Coronary artery (tissue), 2 donors: Measurements from ENCODE around the gene ATG14.
"Not testable (repeated sequence)": the region's sequence is repeated elsewhere in the genome, so short reads cannot be mapped to it uniquely, and the experiment has no call there.

Source experiments
- DNase-seq: peaks from one replicate; pipeline ENCODE4 v3.0.0-alpha.2; 2017; ENCODE audit warnings: low spot score
- H3K27ac ChIP-seq, 2 donors: fragments of 200-600 bp; sonication (generic); one replicate each; pipeline ENCODE4 v1.5.1; 2016 to 2019
- H3K4me3 ChIP-seq: fragments of 200-600 bp; sonication (generic); 2 replicates; pipeline ENCODE4 v1.5.1; 2016; ENCODE audit warnings: mild to moderate bottlenecking, moderate library complexity
- TF ChIP-seq, protein P1 (sequence below): fragments of 200-600 bp; sonication (generic); IDR thresholded peaks from one replicate; pipeline ENCODE4 v1.5.1; 2019; ENCODE audit warnings: antibody characterized with exemption

Gene ATG14

DNA sequence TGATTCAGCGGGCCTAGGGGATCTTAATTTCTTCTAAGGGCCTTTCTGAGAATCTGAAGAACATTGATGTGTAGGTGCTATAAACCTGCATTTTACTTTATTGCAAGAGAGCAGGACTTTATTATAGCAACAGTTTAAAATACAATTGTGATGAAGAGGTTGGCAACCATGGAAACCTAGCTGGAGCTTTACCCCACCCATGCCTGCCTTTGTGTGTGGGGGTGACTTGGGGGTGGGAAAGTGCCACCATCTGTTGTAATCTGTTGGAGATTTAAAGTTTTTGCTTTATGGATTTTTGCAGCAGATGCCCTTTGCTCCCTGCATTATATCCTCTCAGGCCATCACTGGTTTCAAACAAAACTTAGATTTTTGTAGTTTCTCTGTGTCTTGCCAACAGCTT lies 64.6 kb downstream of the ATG14 start:
- no peak for DNase-seq
- TF ChIP-seq, protein P1, sequence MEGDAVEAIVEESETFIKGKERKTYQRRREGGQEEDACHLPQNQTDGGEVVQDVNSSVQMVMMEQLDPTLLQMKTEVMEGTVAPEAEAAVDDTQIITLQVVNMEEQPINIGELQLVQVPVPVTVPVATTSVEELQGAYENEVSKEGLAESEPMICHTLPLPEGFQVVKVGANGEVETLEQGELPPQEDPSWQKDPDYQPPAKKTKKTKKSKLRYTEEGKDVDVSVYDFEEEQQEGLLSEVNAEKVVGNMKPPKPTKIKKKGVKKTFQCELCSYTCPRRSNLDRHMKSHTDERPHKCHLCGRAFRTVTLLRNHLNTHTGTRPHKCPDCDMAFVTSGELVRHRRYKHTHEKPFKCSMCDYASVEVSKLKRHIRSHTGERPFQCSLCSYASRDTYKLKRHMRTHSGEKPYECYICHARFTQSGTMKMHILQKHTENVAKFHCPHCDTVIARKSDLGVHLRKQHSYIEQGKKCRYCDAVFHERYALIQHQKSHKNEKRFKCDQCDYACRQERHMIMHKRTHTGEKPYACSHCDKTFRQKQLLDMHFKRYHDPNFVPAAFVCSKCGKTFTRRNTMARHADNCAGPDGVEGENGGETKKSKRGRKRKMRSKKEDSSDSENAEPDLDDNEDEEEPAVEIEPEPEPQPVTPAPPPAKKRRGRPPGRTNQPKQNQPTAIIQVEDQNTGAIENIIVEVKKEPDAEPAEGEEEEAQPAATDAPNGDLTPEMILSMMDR, result no peak
- Histone ChIP-seq H3K27ac (no peak overlapping the region), H3K4me3 (no peak overlapping the region)

DNA sequence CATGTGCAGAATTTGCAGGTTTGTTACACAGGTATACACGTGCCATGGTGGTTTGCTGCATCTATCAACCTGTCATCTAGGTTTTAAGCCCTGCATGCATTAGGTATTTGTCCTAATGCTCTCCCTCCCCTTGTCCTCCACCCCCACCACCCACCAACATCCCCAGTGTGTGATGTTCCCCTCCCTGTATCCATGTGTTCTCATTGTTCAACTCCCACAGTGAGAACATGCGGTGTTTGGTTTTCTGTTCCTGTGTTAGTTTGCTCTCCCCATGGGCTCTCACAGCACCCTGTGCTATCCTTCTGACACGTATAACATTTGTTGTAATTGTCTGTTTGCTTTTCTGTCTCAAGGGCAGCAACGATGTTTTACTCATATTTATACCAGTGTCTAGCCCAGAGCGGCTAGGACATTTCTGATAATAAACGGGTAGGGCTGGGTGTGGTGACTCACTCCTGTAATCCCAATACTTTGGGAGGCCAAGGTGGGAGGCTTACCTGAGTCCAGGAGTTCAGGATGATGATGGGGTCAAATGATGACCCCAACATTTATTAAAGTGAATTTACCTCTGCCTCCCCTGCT lies 67.0 kb downstream of the ATG14 start:
- H3K4me3 ChIP-seq, DNase-seq, H3K27ac ChIP-seq: not testable (repeated sequence)

DNA sequence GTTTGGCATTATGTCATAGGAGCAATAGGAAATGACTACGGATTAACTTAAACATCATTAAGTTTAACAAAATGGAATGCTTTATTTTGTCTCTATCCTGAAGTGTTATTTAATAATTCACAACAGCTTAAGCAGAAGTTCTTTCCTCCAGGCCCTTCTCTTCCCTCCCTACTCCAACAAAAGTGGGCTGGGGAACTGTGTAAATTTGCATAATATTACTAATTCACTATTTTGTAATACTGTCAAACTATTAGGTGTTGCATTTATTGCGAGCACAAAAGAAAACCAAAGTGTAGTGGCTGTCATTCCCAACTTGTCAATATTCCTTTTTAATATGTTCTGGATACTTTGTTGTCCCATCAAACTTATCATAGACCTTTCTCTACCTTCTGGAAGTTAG lies 69.8 kb downstream of the ATG14 start:
- no peak overlapping the region for H3K4me3 ChIP-seq
- DNase-seq, result no peak
- TF ChIP-seq, protein P1, result no peak
- no peak overlapping the region for H3K27ac ChIP-seq

DNA sequence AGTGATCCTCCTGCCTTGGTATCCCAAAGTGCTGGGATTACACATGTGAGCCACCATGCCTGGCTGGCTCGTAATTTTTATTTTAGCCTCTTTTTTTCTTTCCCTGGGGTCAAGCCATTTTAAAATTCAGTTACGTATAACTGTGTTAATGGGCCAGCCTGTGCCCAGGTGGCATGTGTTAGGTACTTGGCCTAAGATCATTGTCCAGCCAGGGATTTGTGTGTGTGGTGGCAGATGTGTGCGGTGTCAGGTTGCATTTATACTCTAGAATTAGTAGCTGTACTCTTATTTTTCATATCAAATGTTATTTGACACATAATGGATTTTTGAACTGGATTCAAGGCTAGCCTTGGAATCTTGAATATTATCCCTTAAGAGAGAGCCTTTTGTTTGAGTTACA lies 71.1 kb downstream of the ATG14 start:
- H3K27ac ChIP-seq, result no peak overlapping the region
- H3K4me3 ChIP-seq, result no peak overlapping the region
- no peak for DNase-seq
- TF ChIP-seq, protein P1, result no peak

DNA sequence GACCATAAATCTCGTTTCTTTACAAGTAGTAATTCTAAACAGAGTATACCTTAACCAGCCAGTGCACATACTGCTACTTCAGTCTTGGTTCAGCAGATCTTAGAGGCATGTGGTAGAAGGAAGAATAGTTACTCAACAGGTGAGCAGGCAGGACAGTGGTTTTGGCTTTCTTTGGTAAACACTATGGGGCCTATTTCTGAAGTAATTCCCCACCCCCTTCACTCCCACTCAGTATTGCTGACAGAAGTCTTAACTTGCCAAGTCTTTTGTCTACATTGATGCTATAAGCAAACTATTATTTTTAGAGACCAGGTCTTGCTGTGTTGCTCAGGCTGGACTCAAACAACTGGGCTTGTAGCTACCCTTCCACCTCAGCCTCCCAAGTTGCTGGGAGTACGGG lies 71.9 kb downstream of the ATG14 start:
- H3K4me3 ChIP-seq, result no peak overlapping the region
- TF ChIP-seq, protein P1, result no peak
- H3K27ac ChIP-seq, result no peak overlapping the region
- no peak for DNase-seq

DNA sequence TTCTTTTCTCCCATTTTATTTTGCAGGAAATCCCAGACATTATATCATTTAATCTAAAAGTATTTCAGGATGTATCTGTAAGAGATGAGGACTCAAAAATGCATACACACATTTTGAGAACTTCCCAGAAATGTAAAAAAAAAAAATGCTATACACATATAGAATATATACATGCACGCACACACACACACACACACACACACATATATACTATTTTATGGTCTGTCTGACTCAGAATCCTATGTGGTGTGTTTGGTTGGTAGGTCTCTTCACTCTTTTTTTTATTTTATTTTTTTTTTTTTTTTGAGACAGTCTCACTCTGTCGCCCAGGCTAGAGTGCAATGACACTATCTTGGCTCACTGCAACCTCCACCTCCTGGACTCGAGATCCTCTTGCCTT lies 74.9 kb downstream of the ATG14 start:
- Histone ChIP-seq H3K27ac (no peak overlapping the region), H3K4me3 (no peak overlapping the region)
- DNase-seq, result no peak
- TF ChIP-seq, protein P1, result no peak

DNA sequence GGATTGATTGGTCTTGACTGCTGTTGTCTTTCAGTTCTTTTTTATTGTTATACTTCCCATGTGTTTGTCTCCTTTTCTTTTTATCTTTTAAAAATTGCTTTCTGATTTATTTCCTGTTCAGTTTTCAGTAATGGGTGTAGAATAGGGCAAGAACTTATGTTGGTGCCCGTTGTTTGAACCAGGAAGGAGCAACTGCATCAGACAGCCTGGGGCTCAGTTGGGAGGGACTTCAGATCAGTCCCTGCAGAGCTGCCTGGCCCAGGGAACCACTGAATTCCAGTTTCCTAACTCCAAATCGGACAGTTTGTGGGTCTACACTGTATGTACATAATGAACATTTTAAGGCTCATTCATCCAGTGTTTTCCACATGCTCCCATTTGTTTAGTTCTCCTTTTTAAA lies 75.5 kb downstream of the ATG14 start:
- Histone ChIP-seq H3K27ac (no peak overlapping the region), H3K4me3 (no peak overlapping the region)
- DNase-seq, result no peak
- TF ChIP-seq, protein P1, result no peak
